Activated CD4-positive, alpha-beta T cell treated with anti-CD3 and anti-CD28 coated beads for 24 hours (primary cell): ENCODE measurements around the gene CSF1R.

ENCODE experiments used
- DNase-seq, 2 donors: peaks; one replicate each; pipeline ENCODE4 v3.0.0-alpha.2; 2020; ENCODE audit warnings: low read depth in 2 of 2

Gene CSF1R

GRCh38 chr5:150024346-150024984, 61.9 kb downstream of the CSF1R start:
- no peak for DNase-seq

- DNase-seq: no peak
Measured at GRCh38 chr5:150023136-150023535, 63.2 kb downstream of the CSF1R start.

GRCh38 chr5:150022681-150023080, 63.7 kb downstream of the CSF1R start:
- DNase-seq: no peak

- DNase-seq: no peak
Measured at GRCh38 chr5:150022158-150022531, 64.2 kb downstream of the CSF1R start.

- no peak for DNase-seq
Measured at GRCh38 chr5:150021491-150022157, 64.7 kb downstream of the CSF1R start.

- DNase-seq: no peak
Measured at GRCh38 chr5:150020249-150020648, 66.1 kb downstream of the CSF1R start.

GRCh38 chr5:150017226-150018005, 68.9 kb downstream of the CSF1R start:
- DNase-seq: no peak

GRCh38 chr5:150016537-150016936, 69.8 kb downstream of the CSF1R start:
- no peak for DNase-seq

GRCh38 chr5:150015415-150015814, 70.9 kb downstream of the CSF1R start:
- DNase-seq: no peak

- no peak for DNase-seq
Measured at GRCh38 chr5:150014456-150014855, 71.9 kb downstream of the CSF1R start.

- DNase-seq: no peak
Measured at GRCh38 chr5:150013931-150014330, 72.4 kb downstream of the CSF1R start.

- DNase-seq: no peak
Measured at GRCh38 chr5:150009671-150010387, 76.5 kb downstream of the CSF1R start.

- DNase-seq: no peak
Measured at GRCh38 chr5:150007050-150007449, 79.3 kb downstream of the CSF1R start.

GRCh38 chr5:150006318-150006717, 80.0 kb downstream of the CSF1R start:
- DNase-seq: no peak
